K562 (cell line): ENCODE results near the gene ACSS2.

Experiments
- ATF4 ChIP-seq: fragments of 450-650 bp; formaldehyde crosslinking; IDR thresholded peaks from 2 replicates; pipeline ENCODE4 v1.4.0; 2022; ENCODE audit warnings: mild to moderate bottlenecking, moderate library complexity
- CHD2 ChIP-seq: IDR thresholded peaks from 2 replicates; pipeline ENCODE4 v1.6.1; 2011; ENCODE audit warnings: low read depth, low read length
- CTCF ChIP-seq, 3 experiments: IDR thresholded peaks in 2 of 3; conservative IDR thresholded peaks in 1 of 3; 2 replicates each; pipeline ENCODE4 v1.5.1; 2011 to 2012; ENCODE audit warnings: low read length in 3 of 3, mild to moderate bottlenecking in 3 of 3, control low read depth in 2 of 3, improper control_type of control experiment in 1 of 3, inconsistent platforms in 1 of 3, low read depth in 1 of 3, mixed read lengths in 1 of 3, moderate library complexity in 1 of 3; ENCODE audit not compliant: insufficient read depth in 2 of 3
- ERF ChIP-seq: fragments of 450-650 bp; formaldehyde crosslinking; IDR thresholded peaks from 2 replicates; pipeline ENCODE4 v1.4.0; 2020; ENCODE audit warnings: mild to moderate bottlenecking, mixed read lengths
- EZH2 ChIP-seq: IDR thresholded peaks from 2 replicates; pipeline ENCODE4 v1.6.1; 2012; ENCODE audit warnings: low read depth, mild to moderate bottlenecking, inconsistent platforms, low read length, borderline replicate concordance
- FOXJ3 ChIP-seq: sonication (generic); formaldehyde crosslinking; IDR thresholded peaks from 2 replicates; pipeline ENCODE4 v1.4.0; 2020; ENCODE audit warnings: mild to moderate bottlenecking, missing genetic modification reagents
- SRSF1 ChIP-seq: fragments of 200-400 bp; formaldehyde crosslinking; IDR thresholded peaks from 2 replicates; pipeline ENCODE4 v1.6.1; 2017; ENCODE audit warnings: mild to moderate bottlenecking, low read depth, low read length, moderate library complexity
- ZBTB40 ChIP-seq, 2 experiments: fragments of 450-650 bp in 1 of 2; sonication (generic) in 1 of 2; formaldehyde crosslinking in 1 of 2; IDR thresholded peaks; 2 replicates each; pipeline versions ENCODE4 v1.7.1 to v1.9.0; 2016 to 2022; ENCODE audit warnings: inconsistent platforms in 1 of 2, mild to moderate bottlenecking in 1 of 2, missing genetic modification reagents in 1 of 2
- ZNF780A ChIP-seq: fragments of 250-450 bp; sonication (Bioruptor Pico); IDR thresholded peaks from 2 replicates; pipeline ENCODE4 v1.5.0; 2021; ENCODE audit warnings: mild to moderate bottlenecking

GRCh38 chr20:34943808-34944567 lies 67.6 kb downstream of the ACSS2 start:
- TF ChIP-seq EZH2 (no peak), CHD2 (no peak), ATF4 (CRISPR knock-in tag) (no peak), ZBTB40 (IDR thresholded peaks at IDR 0.05) (no peak), ZBTB40 (CRISPR knock-in tag; IDR thresholded peaks at IDR 0.05) (no peak), CTCF (IDR thresholded peaks at IDR 0.05 in 2 of 3, conservative IDR thresholded peaks at IDR 0.05 in 1 of 3; ENCODE audit: insufficient read depth in 2 of 3, low read depth in 1 of 3, low read length in 3 of 3) (no peak), FOXJ3 (no peak), ERF (CRISPR knock-in tag) (no peak), ZNF780A (no peak), SRSF1 (no peak)
